Dendritic cell treated with granulocyte-macrophage colony-stimulating factor and Interleukin-4, amounts not matched to agents 40 ng/mL and 50 ng/mL, for 4 days (primary cell): ENCODE measurements around the gene RPUSD1.
A peak's percentile ranks its signal among the peaks of the same experiment; 100 is the strongest.
"Not testable (repeated sequence)": the region's sequence is repeated elsewhere in the genome, so short reads cannot be mapped to it uniquely, and the experiment has no call there.

Source experiments
- H3K27ac Mint-ChIP-seq: one replicate; pipeline ENCODE4 v1.8.0; 2022; ENCODE audit warnings: mild to moderate bottlenecking, mixed read lengths
- H3K27me3 Mint-ChIP-seq: one replicate; pipeline ENCODE4 v1.8.0; 2022; ENCODE audit warnings: mild to moderate bottlenecking, mixed read lengths
- H3K36me3 Mint-ChIP-seq: one replicate; pipeline ENCODE4 v1.8.0; 2022; ENCODE audit warnings: low read depth, mixed read lengths
- H3K4me1 Mint-ChIP-seq: one replicate; pipeline ENCODE4 v1.8.0; 2022; ENCODE audit warnings: low read depth, mixed read lengths
- H3K4me3 Mint-ChIP-seq: one replicate; pipeline ENCODE4 v1.8.0; 2022; ENCODE audit warnings: mild to moderate bottlenecking, moderate library complexity, mixed read lengths
- H3K9me3 Mint-ChIP-seq: one replicate; pipeline ENCODE4 v1.8.0; 2022; ENCODE audit warnings: mixed read lengths
- intact Hi-C: fragments of 100-400 bp; cut with micrococcal nuclease; formaldehyde crosslinking; loops from one replicate; pipeline ENCODE4 v1.15.0; 2022

The RPUSD1 gene

DNA sequence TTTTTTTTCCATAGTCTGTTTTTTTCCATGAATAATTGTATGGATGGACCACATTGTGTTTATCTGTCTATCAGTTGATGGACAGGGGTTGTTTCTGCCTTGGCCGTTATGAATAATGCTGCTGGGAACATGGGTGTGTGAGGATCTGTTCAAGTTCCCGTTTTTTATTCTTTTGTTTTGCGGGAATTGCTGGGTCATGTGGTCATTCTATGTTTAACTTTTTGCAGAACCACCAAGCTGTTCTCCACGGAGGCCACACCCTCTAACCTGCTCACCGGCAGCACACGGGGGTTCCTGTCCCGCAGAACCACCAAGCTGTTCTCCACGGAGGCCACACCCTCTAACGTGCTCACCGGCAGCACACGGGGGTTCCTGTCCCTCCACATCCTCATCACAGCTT is 33.5 kb downstream of the RPUSD1 start:
- Mint-ChIP-seq H3K27me3 (peaks cover 6% of the 10 kb centered on the region), H3K36me3 (no peaks in the 10 kb centered on the region), H3K9me3 (no peaks in the 10 kb centered on the region), H3K4me1 (peaks cover 37% of the 10 kb centered on the region), H3K4me3 (peak overlapping the region; percentile 17), H3K27ac (peak overlapping the region; percentile 45)
- intact Hi-C loops: no loop called here

DNA sequence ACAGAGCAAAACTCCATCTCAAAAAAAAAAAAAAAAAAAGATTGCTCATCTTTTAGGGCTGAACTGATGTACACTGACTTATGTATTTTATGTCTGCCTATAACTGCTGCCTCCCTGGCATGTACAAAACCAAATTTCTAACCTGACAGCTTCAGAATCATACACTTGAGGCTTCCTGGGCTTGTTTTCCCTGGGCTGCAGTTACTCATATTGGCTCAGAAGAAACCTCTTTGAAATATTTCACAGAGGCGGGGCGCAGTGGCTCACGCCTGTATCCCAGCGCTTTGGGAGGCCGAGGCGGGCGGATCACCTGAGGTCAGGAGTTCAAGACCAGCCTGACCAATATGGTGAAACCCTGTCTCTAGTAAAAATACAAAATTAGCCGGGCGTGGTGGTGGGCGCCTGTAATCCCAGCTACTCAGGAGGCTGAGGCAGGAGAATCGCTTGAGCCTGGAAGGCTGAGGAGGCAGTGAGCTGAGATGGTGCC is 34.0 kb downstream of the RPUSD1 start:
- intact Hi-C loops, H3K27me3 Mint-ChIP-seq, H3K4me3 Mint-ChIP-seq, H3K36me3 Mint-ChIP-seq, H3K9me3 Mint-ChIP-seq: not testable (repeated sequence)
- H3K27ac Mint-ChIP-seq: peak overlapping the region; percentile 45
- H3K4me1 Mint-ChIP-seq: peaks cover 37% of the 10 kb centered on the region

DNA sequence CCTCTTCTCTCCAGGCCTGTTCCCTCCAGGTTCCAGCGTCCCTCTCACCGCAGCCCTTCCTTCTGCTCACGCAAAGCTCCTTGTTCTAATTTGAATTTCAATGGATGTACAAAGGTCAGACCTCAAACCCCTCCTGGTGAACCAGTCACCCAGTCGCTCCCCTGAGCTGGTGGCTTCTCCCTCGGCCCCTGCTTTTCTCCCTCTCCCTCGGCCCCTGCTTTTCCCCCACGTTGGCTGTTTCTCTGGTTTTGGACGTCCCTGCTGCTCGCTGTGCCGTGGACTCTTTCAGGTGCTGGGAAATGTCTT is 36.2 kb downstream of the RPUSD1 start:
- Mint-ChIP-seq H3K9me3 (no peaks in the 10 kb centered on the region), H3K36me3 (no peaks in the 10 kb centered on the region), H3K4me1 (peaks cover 25% of the 10 kb centered on the region), H3K4me3 (no peak overlapping the region), H3K27ac (no peak overlapping the region), H3K27me3 (peaks cover 6% of the 10 kb centered on the region)
- intact Hi-C loops: no loop called here

DNA sequence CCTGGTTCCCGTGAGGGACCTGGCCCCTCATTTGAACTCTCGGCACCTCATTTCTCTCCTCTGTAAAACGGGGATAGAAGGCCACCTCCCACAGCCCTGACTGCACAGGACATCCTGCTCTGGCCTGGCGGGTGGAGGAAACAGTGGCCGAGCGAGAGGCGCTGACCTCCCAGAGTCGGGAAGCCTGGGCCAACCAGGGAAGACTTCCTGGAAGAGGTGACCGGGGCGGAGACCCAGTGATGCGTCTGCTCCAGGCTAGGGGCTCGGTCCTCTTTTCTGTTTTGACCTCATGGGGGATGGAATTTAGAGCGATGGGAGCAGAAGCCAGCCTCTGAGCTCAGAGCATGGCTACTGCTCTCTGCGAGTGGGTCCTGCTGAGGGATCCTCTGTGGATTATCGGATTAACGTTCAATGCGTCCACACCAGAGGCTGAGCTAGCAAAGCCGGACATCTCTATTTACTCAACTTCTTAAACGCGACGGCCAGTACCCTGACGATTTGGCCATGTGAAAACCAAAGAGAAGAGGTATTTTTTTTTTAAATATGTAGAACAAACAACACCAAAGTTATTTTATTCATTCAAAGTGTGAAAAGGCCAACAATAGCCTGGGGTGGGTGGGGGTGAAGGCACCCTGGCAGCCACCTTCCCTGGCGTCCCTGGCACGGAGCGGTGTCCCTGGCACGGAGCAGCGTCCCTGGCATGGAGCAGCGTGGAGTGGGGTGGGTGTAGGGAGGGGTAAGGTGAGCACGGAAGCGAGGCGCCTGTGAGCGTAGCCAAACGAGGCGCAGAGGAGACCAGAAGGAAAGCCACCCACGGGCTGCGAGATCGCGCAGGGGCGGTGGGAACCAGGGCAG is 36.8 kb downstream of the RPUSD1 start:
- Mint-ChIP-seq H3K27me3 (peaks cover 6% of the 10 kb centered on the region), H3K27ac (no peak overlapping the region), H3K4me3 (no peak overlapping the region), H3K36me3 (no peaks in the 10 kb centered on the region), H3K9me3 (no peaks in the 10 kb centered on the region), H3K4me1 (peaks cover 19% of the 10 kb centered on the region)
- intact Hi-C loops: no loop called here

DNA sequence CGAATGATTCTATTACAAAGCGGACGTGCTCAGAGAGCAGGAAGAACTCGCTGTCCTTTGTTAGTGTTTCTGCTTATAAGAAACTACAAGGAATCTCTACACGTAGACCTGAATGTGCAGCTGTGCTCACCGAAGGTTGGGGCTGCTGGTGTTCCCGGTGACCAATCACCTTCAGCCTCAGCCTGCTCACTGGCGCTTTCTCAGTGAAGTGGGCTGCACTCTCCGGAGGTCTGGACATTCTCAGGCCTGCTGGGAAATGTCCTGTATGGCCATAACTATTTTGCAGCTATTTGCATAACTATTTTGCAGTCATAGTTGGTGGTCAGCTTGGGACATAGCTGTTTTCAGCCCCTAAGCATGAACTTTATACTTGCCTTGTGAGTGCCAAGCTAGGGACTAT is 37.7 kb downstream of the RPUSD1 start:
- H3K27me3 Mint-ChIP-seq: peaks cover 6% of the 10 kb centered on the region
- no peak overlapping the region for H3K27ac Mint-ChIP-seq
- no peaks in the 10 kb centered on the region for H3K9me3 Mint-ChIP-seq
- intact Hi-C loops: no loop called here
- H3K36me3 Mint-ChIP-seq: no peaks in the 10 kb centered on the region
- peaks cover 19% of the 10 kb centered on the region for H3K4me1 Mint-ChIP-seq
- H3K4me3 Mint-ChIP-seq: no peak overlapping the region

DNA sequence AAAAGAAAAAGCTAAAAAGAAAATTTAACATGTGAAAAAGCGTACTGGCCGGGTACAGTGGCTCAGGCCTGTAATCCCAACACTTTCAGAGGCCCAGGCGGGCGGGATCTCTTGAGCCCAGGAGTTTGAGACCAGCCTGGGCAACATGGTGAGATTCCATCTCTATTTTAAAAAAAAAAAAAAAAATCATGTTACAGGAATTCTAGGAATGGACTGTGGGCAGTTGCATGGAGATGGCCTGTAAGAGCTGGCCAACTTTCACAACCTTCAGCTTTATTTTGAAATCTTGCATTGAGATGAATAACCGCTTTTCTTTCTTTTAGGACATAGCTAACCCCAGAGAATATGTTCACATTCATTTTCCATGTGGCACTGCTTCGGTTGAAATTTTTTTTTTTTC is 39.2 kb downstream of the RPUSD1 start:
- Mint-ChIP-seq H3K4me1 (peaks cover 9% of the 10 kb centered on the region), H3K27me3 (peaks cover 6% of the 10 kb centered on the region), H3K36me3 (no peaks in the 10 kb centered on the region), H3K9me3 (no peaks in the 10 kb centered on the region), H3K27ac (no peak overlapping the region), H3K4me3 (no peak overlapping the region)
- intact Hi-C loops: no loop called here

DNA sequence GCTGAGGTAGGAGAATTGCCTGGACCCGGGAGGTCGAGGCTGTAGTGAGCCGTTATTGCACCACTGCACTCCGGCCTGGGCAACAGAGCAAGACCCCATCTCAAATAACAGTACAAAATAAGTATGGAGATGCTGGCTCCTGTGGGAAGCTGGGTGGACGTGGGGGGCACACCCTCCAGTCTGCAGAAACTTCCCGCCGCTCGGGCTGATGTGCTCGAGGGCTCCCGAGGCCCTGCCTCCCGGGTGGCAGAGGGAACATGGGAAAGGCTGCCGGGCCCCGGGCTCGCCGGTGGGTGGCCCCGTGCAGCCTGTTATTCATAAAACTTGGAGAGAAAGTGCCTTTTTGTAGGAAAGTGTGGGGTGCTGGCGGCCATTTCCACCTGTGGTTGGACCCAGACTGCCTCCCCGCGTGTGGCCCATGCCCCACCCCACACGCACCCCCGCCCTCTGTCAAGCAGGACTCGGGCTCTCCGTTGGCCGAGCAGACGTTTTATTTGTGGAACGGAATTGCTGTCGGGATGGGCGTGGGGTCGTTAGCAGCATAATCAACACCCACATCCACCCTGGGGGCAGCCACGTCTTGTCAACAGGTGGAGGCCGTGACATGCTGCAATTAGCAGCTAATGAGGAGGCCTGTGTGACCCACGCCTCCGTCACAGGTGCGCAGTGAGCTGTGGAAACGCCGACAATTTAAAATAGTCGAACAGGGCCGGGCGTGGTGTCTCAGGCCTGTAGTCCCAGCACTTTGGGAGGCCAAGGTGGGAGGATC is 40.0 kb downstream of the RPUSD1 start:
- Mint-ChIP-seq H3K27ac (no peak overlapping the region), H3K4me3 (no peak overlapping the region), H3K36me3 (no peaks in the 10 kb centered on the region), H3K27me3 (peaks cover 6% of the 10 kb centered on the region), H3K9me3 (no peaks in the 10 kb centered on the region), H3K4me1 (peaks cover 9% of the 10 kb centered on the region)
- intact Hi-C loops: no loop called here

DNA sequence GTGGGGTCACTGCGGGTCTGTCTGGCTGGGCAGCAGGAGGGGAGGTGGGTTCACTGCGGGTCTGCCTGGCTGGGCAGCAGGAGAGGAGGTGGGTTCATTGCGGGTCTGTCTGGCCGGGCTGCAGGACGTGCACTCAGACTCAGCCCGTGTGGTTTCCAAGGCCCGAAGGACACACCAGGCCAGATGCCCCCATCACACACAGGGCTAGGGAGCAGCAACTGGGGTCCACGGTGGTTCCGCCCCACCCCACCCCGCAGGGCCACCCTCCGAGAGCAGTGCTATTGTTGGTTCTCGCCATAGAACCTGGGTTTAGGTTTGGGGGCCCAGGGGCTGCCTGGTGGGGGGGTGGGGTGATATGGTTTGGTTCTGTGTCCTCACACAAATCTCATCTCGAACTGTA is 41.5 kb downstream of the RPUSD1 start:
- H3K27me3 Mint-ChIP-seq: no peaks in the 10 kb centered on the region
- no peaks in the 10 kb centered on the region for H3K36me3 Mint-ChIP-seq
- no peak overlapping the region for H3K4me3 Mint-ChIP-seq
- intact Hi-C loops: no loop called here
- no peaks in the 10 kb centered on the region for H3K9me3 Mint-ChIP-seq
- H3K4me1 Mint-ChIP-seq: no peaks in the 10 kb centered on the region
- no peak overlapping the region for H3K27ac Mint-ChIP-seq

DNA sequence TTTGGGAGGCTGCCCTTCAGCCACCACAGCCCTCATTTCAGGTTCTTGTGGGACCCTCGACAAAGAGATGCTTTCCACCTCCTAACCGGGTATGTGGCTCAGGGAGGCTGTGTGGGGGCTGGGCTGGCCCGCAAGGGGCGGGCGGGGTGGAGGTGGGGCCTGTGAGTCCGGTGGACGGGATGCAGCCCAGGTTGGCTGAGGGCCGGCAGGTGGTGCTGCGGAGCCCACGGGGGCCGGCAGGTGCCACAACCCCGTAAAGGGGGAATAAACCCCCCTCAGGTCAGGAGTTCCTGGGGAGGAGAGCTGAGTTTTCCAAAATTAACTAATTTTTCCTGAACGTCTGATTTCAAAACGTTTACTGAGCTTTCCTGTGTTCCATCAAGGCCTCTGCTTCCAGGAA is 42.4 kb downstream of the RPUSD1 start:
- H3K4me1 Mint-ChIP-seq: peaks cover 5% of the 10 kb centered on the region
- no peaks in the 10 kb centered on the region for H3K27me3 Mint-ChIP-seq
- no peak overlapping the region for H3K4me3 Mint-ChIP-seq
- H3K36me3 Mint-ChIP-seq: no peaks in the 10 kb centered on the region
- no peak overlapping the region for H3K27ac Mint-ChIP-seq
- intact Hi-C loops: no loop called here
- H3K9me3 Mint-ChIP-seq: no peaks in the 10 kb centered on the region

DNA sequence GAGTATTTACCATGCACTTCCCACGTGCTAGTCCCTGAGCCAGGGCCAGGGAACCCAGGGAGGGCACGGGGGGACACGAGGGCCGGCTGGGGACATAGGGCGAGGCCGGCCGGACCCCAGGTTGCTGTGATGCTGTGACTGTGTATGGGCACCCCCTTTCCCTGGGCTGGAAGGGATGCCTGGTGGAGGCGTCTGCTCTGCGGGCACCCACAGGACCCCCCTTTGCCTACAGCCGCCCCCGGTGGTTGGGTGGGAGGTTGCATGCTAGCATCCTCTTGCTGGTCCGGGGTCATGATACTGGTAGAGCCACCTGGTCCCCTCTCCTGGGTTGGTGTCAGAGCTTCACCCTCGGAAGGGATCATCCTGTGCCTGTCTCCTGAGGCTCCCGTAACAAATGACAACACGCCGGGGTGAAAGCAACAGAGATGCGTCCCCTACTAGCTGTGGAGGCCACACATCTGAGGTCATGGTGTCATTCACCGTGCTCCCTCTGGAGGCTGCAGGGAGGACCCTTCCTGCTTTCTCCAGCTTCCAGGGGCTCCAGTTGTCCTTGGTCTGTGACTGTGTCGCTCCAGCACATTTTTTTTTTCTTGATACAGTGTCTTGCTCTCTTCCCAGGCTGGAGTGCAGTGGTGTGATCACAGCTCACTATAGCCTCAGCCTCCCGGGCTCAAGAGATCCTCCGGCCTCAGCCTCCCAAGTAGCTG is 44.2 kb downstream of the RPUSD1 start:
- H3K27me3 Mint-ChIP-seq: no peaks in the 10 kb centered on the region
- no peaks in the 10 kb centered on the region for H3K9me3 Mint-ChIP-seq
- no peak overlapping the region for H3K4me3 Mint-ChIP-seq
- peaks cover 17% of the 10 kb centered on the region for H3K4me1 Mint-ChIP-seq
- no peak overlapping the region for H3K27ac Mint-ChIP-seq
- intact Hi-C loops: no loop called here
- H3K36me3 Mint-ChIP-seq: peaks cover 9% of the 10 kb centered on the region

DNA sequence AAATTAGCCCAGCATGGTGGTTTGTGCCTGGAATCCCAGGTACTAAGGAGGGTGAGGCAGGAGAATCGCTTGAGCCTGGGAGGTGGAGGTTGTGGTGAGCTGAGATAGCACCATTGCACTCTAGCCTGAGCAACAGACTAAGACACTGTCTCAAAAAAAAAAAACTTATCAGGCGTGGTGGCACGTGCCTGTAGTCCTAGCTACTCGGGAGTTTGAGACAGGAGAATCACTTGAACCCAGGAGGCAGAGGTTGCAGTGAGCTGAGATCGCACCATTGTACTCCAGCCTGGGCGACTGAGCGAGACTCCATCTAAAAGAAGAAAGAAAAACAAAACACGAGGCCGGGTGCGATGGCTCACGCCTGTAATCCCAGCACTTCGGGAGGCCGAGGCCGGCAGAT is 45.3 kb downstream of the RPUSD1 start:
- Mint-ChIP-seq H3K36me3 (peaks cover 19% of the 10 kb centered on the region), H3K4me1 (peaks cover 17% of the 10 kb centered on the region)
- H3K4me3 Mint-ChIP-seq, H3K27me3 Mint-ChIP-seq, H3K9me3 Mint-ChIP-seq, intact Hi-C loops, H3K27ac Mint-ChIP-seq: not testable (repeated sequence)

DNA sequence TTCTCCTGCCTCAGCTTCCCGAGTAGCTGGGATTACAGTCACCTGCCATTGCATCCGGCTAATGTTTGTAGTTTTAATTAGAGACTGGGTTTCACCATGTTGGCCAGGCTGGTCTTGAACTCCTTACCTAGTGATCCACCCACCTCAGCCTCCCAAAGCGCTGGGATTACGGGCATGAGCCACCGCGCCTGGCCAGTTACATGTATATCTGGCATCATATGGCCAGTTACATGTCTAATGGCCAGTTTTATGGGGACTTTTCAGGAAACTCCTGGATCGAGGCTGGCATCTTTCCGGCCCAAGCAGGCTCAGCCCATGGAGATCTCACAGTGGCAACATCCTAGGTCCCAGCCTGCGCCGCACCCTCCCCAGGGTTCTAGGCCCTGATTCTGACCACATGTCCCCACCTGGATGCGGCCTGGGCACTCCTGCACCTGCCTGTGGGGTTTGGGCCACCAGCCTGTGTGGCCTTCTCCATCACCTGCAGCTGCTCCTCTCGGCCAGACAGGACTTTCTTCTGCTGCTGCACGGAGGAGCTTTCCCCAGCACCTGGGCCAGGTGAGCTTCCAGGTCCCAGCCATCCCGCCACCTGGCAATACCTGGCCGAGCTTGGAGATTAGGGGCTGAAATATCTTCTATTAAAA is 46.1 kb downstream of the RPUSD1 start:
- intact Hi-C loops: no loop called here
- H3K36me3 Mint-ChIP-seq: peaks cover 27% of the 10 kb centered on the region
- no peaks in the 10 kb centered on the region for H3K27me3 Mint-ChIP-seq
- no peak overlapping the region for H3K4me3 Mint-ChIP-seq
- H3K9me3 Mint-ChIP-seq: no peaks in the 10 kb centered on the region
- peaks cover 17% of the 10 kb centered on the region for H3K4me1 Mint-ChIP-seq
- H3K27ac Mint-ChIP-seq: no peak overlapping the region

DNA sequence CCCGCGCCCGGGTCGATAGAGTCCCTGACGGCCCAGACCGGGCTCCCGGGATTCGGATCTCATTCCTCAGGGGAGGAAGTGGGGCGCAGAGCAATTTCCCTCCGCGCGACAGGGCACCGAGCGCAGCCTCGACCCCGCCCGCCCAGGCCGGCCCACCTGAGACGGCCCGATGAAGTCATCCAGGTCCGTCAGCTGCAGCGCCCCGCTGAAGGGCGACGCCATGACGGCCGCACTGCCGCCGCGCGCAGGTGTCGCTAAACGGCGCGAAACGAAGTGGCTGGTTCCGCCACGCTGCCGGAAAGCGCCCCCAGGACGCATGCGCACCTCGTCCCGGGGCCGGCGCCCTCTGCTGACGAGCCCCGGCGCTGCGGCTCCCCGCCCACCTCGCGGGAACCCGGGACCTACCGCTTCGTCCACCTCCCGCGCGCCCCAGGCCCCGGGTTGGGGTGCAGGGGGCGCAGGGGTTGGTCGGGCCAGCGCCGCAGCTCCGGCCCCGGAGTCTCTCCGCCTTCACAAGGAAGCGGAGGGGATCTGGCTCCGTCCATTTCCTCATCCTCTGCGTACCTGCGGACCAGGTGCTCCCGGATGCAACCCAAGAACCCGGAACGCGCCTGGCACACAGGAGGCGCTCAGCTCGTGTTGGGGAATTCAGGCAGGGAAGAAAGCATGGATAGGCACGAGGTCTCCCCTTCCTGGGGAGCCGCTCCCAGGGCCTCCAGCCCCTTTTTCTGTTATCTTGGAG is 47.2 kb downstream of the RPUSD1 start, which contains the start of gene CIAO3:
TSS of gene CIAO3 (minus strand) at position 234 of the 742 bp plus-strand sequence. CDS start at position 222, 12 bp downstream.
- no peaks in the 10 kb centered on the region for H3K9me3 Mint-ChIP-seq
- intact Hi-C loops: loop anchor here (1.0 kb wide), 1 partner anchor 30 kb away; no protein-coding TSS in a partner anchor
- peak within 1 kb of the TSS; percentile 80 for H3K4me3 Mint-ChIP-seq
- peaks cover 39% of the 10 kb centered on the region for H3K36me3 Mint-ChIP-seq
- no peaks in the 10 kb centered on the region for H3K27me3 Mint-ChIP-seq
- peaks cover 17% of the 10 kb centered on the region for H3K4me1 Mint-ChIP-seq
- H3K27ac Mint-ChIP-seq: peak within 1 kb of the TSS; percentile 77
